ENCODE measurements around the gene COG5. TPM values are rescaled to one million over a fixed set of nuclear protein-coding genes. Genes with fewer than 3 reads are reported as not detected.

Gene COG5
- total RNA-seq, 3 donors from 2014 or later, result 35.2 to 61.2 (median 38.0) TPM

- no peaks in the 10 kb centered on the region for H3K36me3 ChIP-seq
- H3K9me3 ChIP-seq, result no peaks in the 10 kb centered on the region
- TF ChIP-seq POLR2A (IDR thresholded peaks at IDR 0.05) (no peak), CTCF (IDR thresholded peaks at IDR 0.05) (no peak), POLR2AphosphoS5 (IDR thresholded peaks at IDR 0.05) (no peak)
- intact Hi-C loops (cut with DNase I; ENCODE audit: low total_unique reads), result no loop called here
- no peak for DNase-seq (ENCODE audit: low spot score in 2 of 2)
- H3K4me3 ChIP-seq, result peak overlapping the region; percentile 80 to 99 (median 86)
- H3K27ac ChIP-seq, result peak overlapping the region; percentile 95 to 99
- no peaks in the 10 kb centered on the region for H3K4me1 ChIP-seq
- H3K27me3 ChIP-seq, result no peaks in the 10 kb centered on the region
Measured at GRCh38 chr7:107564553-107565298, 1.0 kb upstream of the COG5 start.

DNA sequence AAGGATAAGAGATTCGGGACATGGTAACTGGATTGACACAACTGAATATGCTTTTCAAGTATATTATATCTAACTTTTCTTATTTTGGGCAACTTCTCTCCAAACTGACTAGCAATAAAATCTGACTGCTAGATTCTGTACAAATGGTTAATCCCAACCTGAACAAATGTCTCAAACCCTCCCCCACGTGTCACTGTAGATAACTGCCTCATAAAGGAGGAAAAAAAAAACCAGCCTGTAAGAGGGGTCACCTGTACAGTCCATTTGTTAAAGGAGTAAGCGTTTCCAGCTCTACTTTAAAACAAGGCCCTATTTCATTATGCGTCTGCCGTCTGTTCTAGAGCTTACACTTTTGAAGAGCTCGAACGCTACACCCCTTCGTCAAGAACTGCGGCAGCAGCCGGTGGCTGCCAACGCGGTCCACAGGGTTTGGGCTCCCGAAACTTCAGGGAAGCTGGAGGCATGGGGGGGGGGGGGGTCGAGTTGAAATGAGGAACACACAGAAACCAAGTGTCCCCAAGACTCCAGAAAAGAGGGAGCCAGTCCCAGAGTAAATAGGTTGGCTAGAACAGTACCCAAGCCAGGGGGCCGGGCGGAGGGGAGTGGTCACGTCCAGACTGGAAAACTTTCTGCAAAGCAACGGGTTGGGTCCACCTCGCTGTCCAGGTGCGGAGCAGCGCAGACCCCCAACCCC, 492 bp downstream of the COG5 start:
- intact Hi-C loops (cut with DNase I; ENCODE audit: low total_unique reads), result no loop called here
- no peaks in the 10 kb centered on the region for H3K4me1 ChIP-seq
- no peaks in the 10 kb centered on the region for H3K9me3 ChIP-seq
- DNase-seq (ENCODE audit: low spot score in 2 of 2), result peak in 1 of 2 donors; percentile 63
- H3K27me3 ChIP-seq, result no peaks in the 10 kb centered on the region
- H3K36me3 ChIP-seq, result no peaks in the 10 kb centered on the region
- TF ChIP-seq CTCF (IDR thresholded peaks at IDR 0.05) (no peak), POLR2AphosphoS5 (IDR thresholded peaks at IDR 0.05) (no peak), POLR2A (IDR thresholded peaks at IDR 0.05) (no peak)
- peak overlapping the region; percentile 80 to 99 (median 86) for H3K4me3 ChIP-seq
- H3K27ac ChIP-seq, result peak overlapping the region; percentile 95 to 99

DNA sequence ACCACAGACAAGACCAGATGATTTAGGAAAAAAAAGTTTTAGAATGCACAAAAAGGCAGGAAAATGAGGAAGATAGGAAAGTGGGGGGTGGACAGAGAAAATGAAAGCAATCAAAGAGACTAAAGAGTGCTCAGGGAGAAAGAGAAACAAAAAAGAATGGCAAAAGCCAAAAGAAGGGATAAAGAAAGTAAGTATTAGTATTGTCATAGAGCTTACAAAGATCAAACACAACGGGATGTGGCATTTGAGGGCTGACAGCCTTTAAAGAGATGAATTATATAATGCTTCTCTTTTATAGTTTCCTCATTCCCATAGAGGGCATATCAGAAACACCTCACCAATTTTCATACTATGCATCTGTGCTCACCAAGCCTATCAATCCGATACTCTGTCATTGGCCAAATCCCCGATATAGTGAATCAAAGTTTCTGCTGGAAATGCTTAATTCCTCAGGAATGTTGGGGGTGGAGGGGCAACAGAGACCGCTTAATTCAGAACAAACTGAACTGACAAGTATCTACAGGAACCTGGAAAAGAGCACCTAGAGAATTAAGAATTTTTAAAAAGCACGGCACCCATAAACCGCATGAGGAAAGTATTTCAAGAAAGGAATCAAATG, 2.7 kb downstream of the COG5 start:
- H3K27me3 ChIP-seq, result no peaks in the 10 kb centered on the region
- H3K4me1 ChIP-seq, result no peaks in the 10 kb centered on the region
- DNase-seq (ENCODE audit: low spot score in 2 of 2), result no peak
- intact Hi-C loops (cut with DNase I; ENCODE audit: low total_unique reads), result no loop called here
- H3K9me3 ChIP-seq, result no peaks in the 10 kb centered on the region
- TF ChIP-seq CTCF (IDR thresholded peaks at IDR 0.05) (no peak), POLR2A (IDR thresholded peaks at IDR 0.05) (no peak), POLR2AphosphoS5 (IDR thresholded peaks at IDR 0.05) (no peak)
- H3K4me3 ChIP-seq, result no peak overlapping the region
- H3K27ac ChIP-seq, result no peak overlapping the region
- H3K36me3 ChIP-seq, result no peaks in the 10 kb centered on the region

DNA sequence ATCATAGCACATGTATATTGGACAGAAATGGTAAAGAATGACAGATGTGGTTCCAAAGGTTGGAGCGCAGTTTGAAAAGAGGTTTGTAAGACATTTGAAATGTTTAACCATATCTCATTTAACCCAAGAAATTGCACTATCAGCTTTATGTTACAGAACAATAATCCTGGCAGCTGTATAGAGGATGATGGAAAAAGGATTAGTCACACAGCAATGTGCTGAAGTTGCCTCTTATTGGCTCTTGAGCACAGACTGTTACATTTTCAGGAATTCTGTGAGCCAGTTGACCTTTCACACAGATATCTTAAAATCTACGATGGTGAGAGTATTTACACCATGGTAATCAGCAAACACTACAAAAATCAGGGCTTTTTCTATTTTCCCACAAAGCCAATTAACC, 3.9 kb downstream of the COG5 start:
- H3K4me3 ChIP-seq, result no peak overlapping the region
- H3K27ac ChIP-seq, result no peak overlapping the region
- no peaks in the 10 kb centered on the region for H3K9me3 ChIP-seq
- no peaks in the 10 kb centered on the region for H3K4me1 ChIP-seq
- DNase-seq (ENCODE audit: low spot score in 2 of 2), result no peak
- intact Hi-C loops (cut with DNase I; ENCODE audit: low total_unique reads), result no loop called here
- no peaks in the 10 kb centered on the region for H3K27me3 ChIP-seq
- no peak for TF ChIP-seq POLR2A (IDR thresholded peaks at IDR 0.05)
- TF ChIP-seq CTCF (IDR thresholded peaks at IDR 0.05), result no peak
- no peak for TF ChIP-seq POLR2AphosphoS5 (IDR thresholded peaks at IDR 0.05)
- no peaks in the 10 kb centered on the region for H3K36me3 ChIP-seq

- Histone ChIP-seq H3K27me3 (no peaks in the 10 kb centered on the region), H3K9me3 (no peaks in the 10 kb centered on the region), H3K4me1 (no peaks in the 10 kb centered on the region), H3K36me3 (no peaks in the 10 kb centered on the region), H3K27ac (no peak overlapping the region), H3K4me3 (no peak overlapping the region)
- TF ChIP-seq CTCF (IDR thresholded peaks at IDR 0.05) (no peak), POLR2A (IDR thresholded peaks at IDR 0.05) (no peak), POLR2AphosphoS5 (IDR thresholded peaks at IDR 0.05) (no peak)
- DNase-seq (ENCODE audit: low spot score in 2 of 2), result no peak
- intact Hi-C loops (cut with DNase I; ENCODE audit: low total_unique reads), result no loop called here
Measured at GRCh38 chr7:107555893-107556292, 7.8 kb downstream of the COG5 start.

All from breast epithelium (tissue), 4 donors.